HG02852 (cell line): ENCODE measurements around the gene PPP2R2C.

Experiments used
- ATAC-seq: cut with Tn5 transposase; IDR thresholded peaks from one replicate; pipeline ENCODE4 v1.9.1; 2021; ENCODE audit warnings: mild to moderate bottlenecking, moderate library complexity; ENCODE audit not compliant: unreplicated experiment

The PPP2R2C gene

GRCh38 chr4:6349896-6350603 lies 122.4 kb downstream of the PPP2R2C start:
- no peak for ATAC-seq

- ATAC-seq = no peak
These were observed 124.0 kb downstream of the PPP2R2C start for GRCh38 chr4:6348408-6348807.

GRCh38 chr4:6347511-6348045 lies 124.8 kb downstream of the PPP2R2C start:
- ATAC-seq = no peak

- ATAC-seq = no peak
These were observed 125.9 kb downstream of the PPP2R2C start for GRCh38 chr4:6346373-6347110.

GRCh38 chr4:6345866-6346265 lies 126.5 kb downstream of the PPP2R2C start:
- no peak for ATAC-seq

- no peak for ATAC-seq
These were observed 127.2 kb downstream of the PPP2R2C start for GRCh38 chr4:6345096-6345830.

GRCh38 chr4:6343939-6344408 lies 128.4 kb downstream of the PPP2R2C start:
- no peak for ATAC-seq

- no peak for ATAC-seq
These were observed 129.7 kb downstream of the PPP2R2C start for GRCh38 chr4:6342530-6343293.

GRCh38 chr4:6341696-6342095 lies 130.7 kb downstream of the PPP2R2C start:
- no peak for ATAC-seq

GRCh38 chr4:6340446-6341015 lies 131.9 kb downstream of the PPP2R2C start:
- ATAC-seq = no peak

- no peak for ATAC-seq
These were observed 132.5 kb downstream of the PPP2R2C start for GRCh38 chr4:6339818-6340445.

- no peak for ATAC-seq
These were observed 133.2 kb downstream of the PPP2R2C start for GRCh38 chr4:6338951-6339817.

- ATAC-seq = no peak
These were observed 134.1 kb downstream of the PPP2R2C start for GRCh38 chr4:6338175-6338950.

- ATAC-seq = no peak
These were observed 135.0 kb downstream of the PPP2R2C start for GRCh38 chr4:6337331-6337935.

GRCh38 chr4:6336166-6336565 lies 136.2 kb downstream of the PPP2R2C start:
- no peak for ATAC-seq

- no peak for ATAC-seq
These were observed 137.3 kb downstream of the PPP2R2C start for GRCh38 chr4:6335040-6335590.

GRCh38 chr4:6334203-6334887 lies 138.1 kb downstream of the PPP2R2C start:
- no peak for ATAC-seq
